Endothelial cell of umbilical vein (primary cell): ENCODE results near the gene LZTS3.

Source experiments
- EZH2 ChIP-seq: IDR thresholded peaks from 2 replicates; pipeline ENCODE4 v1.6.1; 2012; ENCODE audit warnings: borderline replicate concordance, low read depth, mild to moderate bottlenecking, moderate library complexity, low read length, inconsistent platforms; ENCODE audit not compliant: severe bottlenecking
- MAX ChIP-seq: IDR thresholded peaks from 2 replicates; pipeline ENCODE4 v1.6.1; 2011; ENCODE audit not compliant: insufficient read depth, insufficient read length
- POLR2A ChIP-seq: IDR thresholded peaks from 2 replicates; pipeline ENCODE4 v1.6.1; 2012; ENCODE audit warnings: low read depth, mild to moderate bottlenecking, control low read depth, low read length
- TF ChIP-seq, protein P1 (sequence below), 2 donors: IDR thresholded peaks; 1 replicate in 1 of 2; 2 replicates in 1 of 2; pipeline ENCODE4 v1.5.1; 2011; ENCODE audit warnings: low read length in 2 of 2, mild to moderate bottlenecking in 2 of 2, moderate library complexity in 2 of 2, control low read depth in 1 of 2, inconsistent platforms in 1 of 2, low read depth in 1 of 2; ENCODE audit not compliant: insufficient read depth in 1 of 2; ENCODE audit errors: extremely low read depth in 1 of 2

GRCh38 chr20:3123542-3123941, 49.8 kb downstream of the LZTS3 start:
- TF ChIP-seq MAX (no peak), POLR2A (no peak), EZH2 (no peak)
- TF ChIP-seq, protein P1, sequence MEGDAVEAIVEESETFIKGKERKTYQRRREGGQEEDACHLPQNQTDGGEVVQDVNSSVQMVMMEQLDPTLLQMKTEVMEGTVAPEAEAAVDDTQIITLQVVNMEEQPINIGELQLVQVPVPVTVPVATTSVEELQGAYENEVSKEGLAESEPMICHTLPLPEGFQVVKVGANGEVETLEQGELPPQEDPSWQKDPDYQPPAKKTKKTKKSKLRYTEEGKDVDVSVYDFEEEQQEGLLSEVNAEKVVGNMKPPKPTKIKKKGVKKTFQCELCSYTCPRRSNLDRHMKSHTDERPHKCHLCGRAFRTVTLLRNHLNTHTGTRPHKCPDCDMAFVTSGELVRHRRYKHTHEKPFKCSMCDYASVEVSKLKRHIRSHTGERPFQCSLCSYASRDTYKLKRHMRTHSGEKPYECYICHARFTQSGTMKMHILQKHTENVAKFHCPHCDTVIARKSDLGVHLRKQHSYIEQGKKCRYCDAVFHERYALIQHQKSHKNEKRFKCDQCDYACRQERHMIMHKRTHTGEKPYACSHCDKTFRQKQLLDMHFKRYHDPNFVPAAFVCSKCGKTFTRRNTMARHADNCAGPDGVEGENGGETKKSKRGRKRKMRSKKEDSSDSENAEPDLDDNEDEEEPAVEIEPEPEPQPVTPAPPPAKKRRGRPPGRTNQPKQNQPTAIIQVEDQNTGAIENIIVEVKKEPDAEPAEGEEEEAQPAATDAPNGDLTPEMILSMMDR (IDR thresholded peaks at IDR 0.05; ENCODE audit: extremely low read depth in 1 of 2, insufficient read depth in 1 of 2, low read depth in 1 of 2, low read length in 2 of 2), result no peak
